Sigmoid colon (tissue), 7 donors: ENCODE results near the gene KCNK1. TPM values are rescaled to one million over a fixed set of nuclear protein-coding genes. Genes with fewer than 3 reads are reported as not detected.

Experiments used
- DNase-seq: peaks from one replicate; pipeline ENCODE4 v3.0.0-alpha.2; 2019
- H3K27ac ChIP-seq, 4 donors: fragments of 200-600 bp; sonication (generic); one replicate each; pipeline ENCODE4 v1.5.1; 2016 to 2019; ENCODE audit warnings: mild to moderate bottlenecking in 1 of 4
- H3K27me3 ChIP-seq, 3 donors: fragments of 200-600 bp; sonication (generic); one replicate each; pipeline ENCODE4 v1.5.1; 2019; ENCODE audit warnings: mild to moderate bottlenecking in 1 of 3
- H3K36me3 ChIP-seq, 4 donors: fragments of 200-600 bp; sonication (generic); one replicate each; pipeline ENCODE4 v1.5.1; 2016 to 2019
- H3K4me1 ChIP-seq, 4 donors: fragments of 200-600 bp; sonication (generic); one replicate each; pipeline ENCODE4 v1.5.1; 2017 to 2019
- H3K4me3 ChIP-seq, 4 donors: fragments of 200-600 bp; sonication (generic); one replicate each; pipeline ENCODE4 v1.5.1; 2017 to 2019; ENCODE audit warnings: mild to moderate bottlenecking in 2 of 4, moderate library complexity in 1 of 4
- H3K9me3 ChIP-seq, 4 donors: fragments of 200-600 bp in 3 of 4; sonication (generic) in 3 of 4; one replicate each; pipeline versions ENCODE4 v1.5.1 to v1.6.1; 2013 to 2019
- EP300 ChIP-seq, 4 donors: sonication (generic); formaldehyde crosslinking; IDR thresholded peaks; one replicate each; pipeline ENCODE4 v1.6.1; 2017; ENCODE audit warnings: antibody characterized with exemption in 4 of 4
- POLR2A ChIP-seq, 2 donors: fragments of 450-650 bp; IDR thresholded peaks; one replicate each; pipeline ENCODE4 v1.6.1; 2016; ENCODE audit warnings: antibody characterized with exemption in 2 of 2, mild to moderate bottlenecking in 2 of 2, moderate library complexity in 2 of 2
- POLR2AphosphoS5 ChIP-seq, 4 donors: sonication (generic); formaldehyde crosslinking; IDR thresholded peaks; one replicate each; pipeline ENCODE4 v1.6.1; 2017; ENCODE audit warnings: antibody characterized with exemption in 4 of 4
- WGBS, 2 donors: extraction: QIAGEN DNeasy Blood & Tissue Kit; methylation state at CpG; one replicate each; pipeline ENCODE4 v1.1.7; 2013; 5-methylcytosine and 5-hydroxymethylcytosine counted together
- intact Hi-C: fragments of 100-400 bp; cut with DNase I; formaldehyde crosslinking; loops from one replicate; pipeline ENCODE4 v1.15.1; 2023
- polyA plus RNA-seq, 3 donors: library from polyadenylated mRNA; stranded (reverse); fragments of 200-250 nt; gene quantifications; one replicate each; pipeline ENCODE4 v1.2.3, GENCODE V29; 2013
- total RNA-seq, 4 donors: library from RNA; depleted of rRNA; stranded (reverse); fragments of >200 nt; gene quantifications; one replicate each; pipeline ENCODE4 v1.1.0, GENCODE V29; 2016
- TF ChIP-seq, protein P1 (sequence below), 4 experiments: fragments of 450-650 bp in 3 of 4; fragments of 200-600 bp in 1 of 4; IDR thresholded peaks; one replicate each; pipeline ENCODE4 v1.5.1; 2016 to 2019; ENCODE audit warnings: antibody characterized with exemption in 4 of 4, mild to moderate bottlenecking in 3 of 4, moderate library complexity in 2 of 4
- donor health status: healthy with polysubstance abuse.
- donor health status: Bipolar disorder and iron deficiency.
- donor health status: healthy.

Gene KCNK1
- total and polyA plus RNA-seq, 7 donors = 0.95 to 26.8 (median 12.8) TPM; not detected in 1

DNA sequence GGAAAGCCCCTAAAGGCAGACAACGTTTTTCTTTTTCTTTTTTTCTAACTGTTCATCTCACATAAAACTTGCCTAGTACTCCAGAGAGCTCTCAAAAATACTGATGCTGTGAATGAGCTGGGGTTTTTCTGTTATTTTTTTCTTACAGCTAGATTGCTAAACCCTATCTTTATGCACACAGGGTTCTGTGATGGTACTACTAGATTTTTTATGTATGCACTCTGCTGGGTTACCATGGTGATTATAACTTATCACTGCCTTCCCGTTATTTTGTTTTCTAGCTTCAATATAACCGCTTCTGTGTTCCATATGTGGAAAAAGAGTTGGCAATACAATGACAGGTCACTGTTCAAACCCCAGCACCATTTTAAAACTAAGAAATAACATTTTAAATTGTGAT lies 43.7 kb upstream of the KCNK1 start:
- no peak for TF ChIP-seq POLR2AphosphoS5 (IDR thresholded peaks at IDR 0.05)
- TF ChIP-seq, protein P1, sequence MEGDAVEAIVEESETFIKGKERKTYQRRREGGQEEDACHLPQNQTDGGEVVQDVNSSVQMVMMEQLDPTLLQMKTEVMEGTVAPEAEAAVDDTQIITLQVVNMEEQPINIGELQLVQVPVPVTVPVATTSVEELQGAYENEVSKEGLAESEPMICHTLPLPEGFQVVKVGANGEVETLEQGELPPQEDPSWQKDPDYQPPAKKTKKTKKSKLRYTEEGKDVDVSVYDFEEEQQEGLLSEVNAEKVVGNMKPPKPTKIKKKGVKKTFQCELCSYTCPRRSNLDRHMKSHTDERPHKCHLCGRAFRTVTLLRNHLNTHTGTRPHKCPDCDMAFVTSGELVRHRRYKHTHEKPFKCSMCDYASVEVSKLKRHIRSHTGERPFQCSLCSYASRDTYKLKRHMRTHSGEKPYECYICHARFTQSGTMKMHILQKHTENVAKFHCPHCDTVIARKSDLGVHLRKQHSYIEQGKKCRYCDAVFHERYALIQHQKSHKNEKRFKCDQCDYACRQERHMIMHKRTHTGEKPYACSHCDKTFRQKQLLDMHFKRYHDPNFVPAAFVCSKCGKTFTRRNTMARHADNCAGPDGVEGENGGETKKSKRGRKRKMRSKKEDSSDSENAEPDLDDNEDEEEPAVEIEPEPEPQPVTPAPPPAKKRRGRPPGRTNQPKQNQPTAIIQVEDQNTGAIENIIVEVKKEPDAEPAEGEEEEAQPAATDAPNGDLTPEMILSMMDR (IDR thresholded peaks at IDR 0.05) = no peak
- TF ChIP-seq EP300 (IDR thresholded peaks at IDR 0.05) = no peak
- no peak for TF ChIP-seq POLR2A (IDR thresholded peaks at IDR 0.05)
- no peaks in the 10 kb centered on the region for H3K36me3 ChIP-seq
- no peaks in the 10 kb centered on the region for H3K9me3 ChIP-seq
- no peak overlapping the region for H3K27ac ChIP-seq
- no peak for DNase-seq
- no peak overlapping the region for H3K4me3 ChIP-seq
- intact Hi-C loops = no loop called here
- 53 to 64% methylated on average over 3 of the region's 3 CpGs for WGBS, 2 donors
- no peaks in the 10 kb centered on the region for H3K4me1 ChIP-seq
- no peaks in the 10 kb centered on the region for H3K27me3 ChIP-seq

DNA sequence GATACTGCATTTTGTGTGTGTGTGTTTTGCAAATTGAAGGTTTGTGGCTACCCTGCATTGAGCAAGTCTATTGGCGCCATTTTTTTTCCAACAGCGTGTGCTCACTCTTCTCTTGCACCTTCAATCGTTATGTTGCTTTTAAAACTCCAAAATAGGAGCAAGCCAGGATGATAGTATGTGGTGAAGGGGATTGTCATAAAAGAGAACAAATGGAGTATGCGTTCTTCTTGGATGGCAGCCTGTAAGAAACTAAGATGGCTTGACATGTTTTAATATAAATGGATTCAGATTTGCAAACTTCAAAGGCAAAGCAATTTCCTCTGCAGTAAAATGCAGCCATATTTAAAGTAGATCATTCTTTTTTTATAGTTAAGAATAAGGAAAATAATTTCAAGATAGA lies 43.2 kb upstream of the KCNK1 start:
- Histone ChIP-seq H3K27ac (no peak overlapping the region), H3K4me1 (no peaks in the 10 kb centered on the region), H3K36me3 (no peaks in the 10 kb centered on the region), H3K27me3 (no peaks in the 10 kb centered on the region), H3K9me3 (no peaks in the 10 kb centered on the region), H3K4me3 (no peak overlapping the region)
- WGBS, 2 donors = 90 to 93% methylated on average over 4 of the region's 4 CpGs
- no peak for DNase-seq
- intact Hi-C loops = no loop called here
- no peak for TF ChIP-seq EP300 (IDR thresholded peaks at IDR 0.05)
- TF ChIP-seq, protein P1 (IDR thresholded peaks at IDR 0.05) = no peak
- no peak for TF ChIP-seq POLR2A (IDR thresholded peaks at IDR 0.05)

DNA sequence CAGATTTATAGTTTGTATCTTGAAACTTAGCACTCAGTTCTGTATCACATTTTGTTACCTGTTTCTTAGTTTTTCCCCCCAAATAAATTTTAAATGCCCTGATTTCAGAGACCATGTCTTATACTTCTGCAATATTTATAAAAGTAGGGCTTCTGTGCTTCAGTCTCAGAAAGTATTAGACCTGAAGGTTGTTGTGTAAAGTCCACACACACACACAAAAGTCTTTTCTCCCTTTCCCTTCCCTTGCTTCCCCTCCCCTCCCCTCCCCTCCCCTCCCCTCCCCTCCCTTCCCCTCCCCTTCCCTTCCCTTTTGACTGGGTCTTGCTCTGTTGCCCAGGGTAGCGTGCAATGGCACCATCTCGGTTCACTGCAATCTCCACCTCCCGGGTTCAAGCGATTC lies 41.0 kb upstream of the KCNK1 start:
- 96 to 99% methylated on average over 4 of the region's 4 CpGs for WGBS, 2 donors
- Histone ChIP-seq H3K9me3 (no peaks in the 10 kb centered on the region), H3K36me3 (no peaks in the 10 kb centered on the region), H3K4me3 (no peak overlapping the region), H3K27ac (no peak overlapping the region), H3K27me3 (no peaks in the 10 kb centered on the region), H3K4me1 (no peaks in the 10 kb centered on the region)
- no peak for TF ChIP-seq POLR2AphosphoS5 (IDR thresholded peaks at IDR 0.05)
- TF ChIP-seq EP300 (IDR thresholded peaks at IDR 0.05) = no peak
- no peak for TF ChIP-seq POLR2A (IDR thresholded peaks at IDR 0.05)
- TF ChIP-seq, protein P1 (IDR thresholded peaks at IDR 0.05) = no peak
- DNase-seq = no peak
- intact Hi-C loops = no loop called here

DNA sequence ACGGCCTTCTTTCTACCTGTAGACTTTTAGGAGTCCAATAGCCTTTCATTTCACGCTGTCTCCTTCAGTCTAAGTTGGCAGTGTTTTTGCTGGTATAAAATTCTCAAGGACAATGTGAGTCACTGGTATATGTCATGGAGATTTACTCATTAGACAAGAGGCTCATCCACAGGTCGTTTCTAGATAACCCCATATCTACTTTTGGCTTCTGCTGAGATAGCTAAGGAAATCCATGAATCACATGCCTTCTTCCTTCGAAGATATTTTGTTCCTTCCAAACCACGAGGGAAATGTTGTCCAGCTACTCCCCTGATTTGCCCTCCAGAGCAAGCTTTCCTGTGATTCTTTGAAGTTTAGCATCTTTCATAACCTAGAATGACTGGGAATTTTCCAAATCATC lies 38.5 kb upstream of the KCNK1 start:
- no peaks in the 10 kb centered on the region for H3K27me3 ChIP-seq
- no peaks in the 10 kb centered on the region for H3K4me1 ChIP-seq
- no peak overlapping the region for H3K27ac ChIP-seq
- intact Hi-C loops = no loop called here
- no peaks in the 10 kb centered on the region for H3K36me3 ChIP-seq
- 71 to 77% methylated on average over 5 of the region's 5 CpGs for WGBS, 2 donors
- no peak for DNase-seq
- H3K4me3 ChIP-seq = no peak overlapping the region
- TF ChIP-seq, protein P1 (IDR thresholded peaks at IDR 0.05) = no peak
- TF ChIP-seq POLR2A (IDR thresholded peaks at IDR 0.05) (no peak), EP300 (IDR thresholded peaks at IDR 0.05) (no peak), POLR2AphosphoS5 (IDR thresholded peaks at IDR 0.05) (no peak)
- H3K9me3 ChIP-seq = no peaks in the 10 kb centered on the region

DNA sequence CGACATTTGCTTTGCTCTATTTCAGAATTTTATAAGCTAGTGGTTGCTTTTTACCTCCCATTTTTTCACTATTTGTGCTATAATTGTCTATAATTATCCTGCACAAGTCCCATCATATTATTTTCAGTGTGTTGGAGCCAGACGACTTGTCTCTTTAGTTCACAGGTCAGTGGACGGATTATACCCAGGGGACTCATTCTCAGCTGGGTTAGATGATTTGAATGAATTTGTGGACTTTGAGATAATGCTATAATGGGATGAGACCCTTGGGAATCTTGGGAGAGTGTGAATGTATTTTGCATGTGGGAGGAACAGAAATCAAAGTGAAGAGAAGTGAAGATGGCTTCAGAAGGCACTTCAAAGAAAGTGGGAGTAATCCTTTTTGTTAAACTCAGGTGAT lies 31.5 kb upstream of the KCNK1 start:
- no peak for DNase-seq
- intact Hi-C loops = no loop called here
- TF ChIP-seq EP300 (IDR thresholded peaks at IDR 0.05) (no peak), POLR2AphosphoS5 (IDR thresholded peaks at IDR 0.05) (no peak), POLR2A (IDR thresholded peaks at IDR 0.05) (no peak)
- TF ChIP-seq, protein P1 (IDR thresholded peaks at IDR 0.05) = no peak
- Histone ChIP-seq H3K9me3 (peaks cover 0 to 3% (median 0%) of the 10 kb centered on the region in 4 donors), H3K36me3 (no peaks in the 10 kb centered on the region), H3K4me3 (no peak overlapping the region), H3K27ac (no peak overlapping the region), H3K27me3 (no peaks in the 10 kb centered on the region), H3K4me1 (no peaks in the 10 kb centered on the region)
- WGBS, 2 donors = 85 to 91% methylated on average over 3 of the region's 3 CpGs
